ENCODE measurements around the gene TENM4.

TENM4 gene

GRCh38 chr11:78958444-78958843 lies 482.4 kb downstream of the TENM4 start:
- H3K4me1 ChIP-seq (ENCODE audit: control insufficient read depth, insufficient read depth, low read length, poor library complexity, severe bottlenecking): peaks cover 11% of the 10 kb centered on the region
- H3K9me3 ChIP-seq (ENCODE audit: control insufficient read depth, low read length): no peaks in the 10 kb centered on the region
- no peaks in the 10 kb centered on the region for H3K36me3 ChIP-seq (ENCODE audit: control insufficient read depth, insufficient read depth, low read length)
- 67 to 100% methylated on average over 1 to 2 of the region's 3 CpGs for WGBS, 2 experiments (ENCODE audit: insufficient coverage in 2 of 2)
- H3K27ac ChIP-seq (ENCODE audit: low read depth, low read length, severe bottlenecking): no peak overlapping the region
- no peak overlapping the region for H3K4me3 ChIP-seq (ENCODE audit: extremely low read depth, insufficient read depth, low read length, poor library complexity, severe bottlenecking)

- Histone ChIP-seq H3K9me3 (ENCODE audit: control insufficient read depth, low read length) (no peaks in the 10 kb centered on the region), H3K4me1 (ENCODE audit: control insufficient read depth, insufficient read depth, low read length, poor library complexity, severe bottlenecking) (peaks cover 17% of the 10 kb centered on the region), H3K27ac (ENCODE audit: low read depth, low read length, severe bottlenecking) (peak overlapping the region; percentile 63), H3K4me3 (ENCODE audit: extremely low read depth, insufficient read depth, low read length, poor library complexity, severe bottlenecking) (no peak overlapping the region), H3K36me3 (ENCODE audit: control insufficient read depth, insufficient read depth, low read length) (no peaks in the 10 kb centered on the region)
- WGBS, 2 experiments (ENCODE audit: insufficient coverage in 2 of 2): 88% methylated on average over 3 of the region's 5 CpGs; no CpG with 5 or more reads in 1 of the 2 experiments
Observed at GRCh38 chr11:78957476-78958245, 483.2 kb downstream of the TENM4 start.

- no peaks in the 10 kb centered on the region for H3K9me3 ChIP-seq (ENCODE audit: control insufficient read depth, low read length)
- 94 to 100% methylated on average over 3 of the region's 3 CpGs for WGBS, 2 experiments (ENCODE audit: insufficient coverage in 2 of 2)
- no peaks in the 10 kb centered on the region for H3K36me3 ChIP-seq (ENCODE audit: control insufficient read depth, insufficient read depth, low read length)
- no peak overlapping the region for H3K27ac ChIP-seq (ENCODE audit: low read depth, low read length, severe bottlenecking)
- no peak overlapping the region for H3K4me3 ChIP-seq (ENCODE audit: extremely low read depth, insufficient read depth, low read length, poor library complexity, severe bottlenecking)
- H3K4me1 ChIP-seq (ENCODE audit: control insufficient read depth, insufficient read depth, low read length, poor library complexity, severe bottlenecking): peaks cover 17% of the 10 kb centered on the region
Observed at GRCh38 chr11:78954696-78955095, 486.1 kb downstream of the TENM4 start.

GRCh38 chr11:78954261-78954660 lies 486.6 kb downstream of the TENM4 start:
- no peaks in the 10 kb centered on the region for H3K9me3 ChIP-seq (ENCODE audit: control insufficient read depth, low read length)
- no peak overlapping the region for H3K27ac ChIP-seq (ENCODE audit: low read depth, low read length, severe bottlenecking)
- WGBS, 2 experiments (ENCODE audit: insufficient coverage in 2 of 2): 92 to 94% methylated on average over 1 to 2 of the region's 2 CpGs
- H3K4me1 ChIP-seq (ENCODE audit: control insufficient read depth, insufficient read depth, low read length, poor library complexity, severe bottlenecking): peaks cover 17% of the 10 kb centered on the region
- H3K36me3 ChIP-seq (ENCODE audit: control insufficient read depth, insufficient read depth, low read length): no peaks in the 10 kb centered on the region
- no peak overlapping the region for H3K4me3 ChIP-seq (ENCODE audit: extremely low read depth, insufficient read depth, low read length, poor library complexity, severe bottlenecking)

DNA sequence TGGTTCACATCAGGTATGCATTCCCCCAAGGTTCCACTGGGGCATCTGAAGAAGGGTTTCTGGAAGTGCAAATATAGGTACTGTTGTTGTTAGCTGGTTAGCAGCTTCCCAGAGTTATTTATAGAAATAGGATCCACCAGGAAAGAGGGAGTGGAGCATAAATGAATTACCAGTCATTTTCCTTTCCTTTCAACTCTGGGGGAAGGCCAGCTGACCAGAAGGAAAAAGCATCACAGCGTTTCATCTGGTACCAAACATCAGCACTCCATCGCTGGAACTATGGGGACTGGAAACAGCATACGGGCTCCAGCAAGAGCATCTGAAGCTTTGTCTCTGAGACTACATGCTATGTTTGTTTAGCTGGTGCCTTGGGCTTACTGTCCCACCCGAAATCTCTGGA lies 487.9 kb downstream of the TENM4 start:
- Histone ChIP-seq H3K27ac (ENCODE audit: low read depth, low read length, severe bottlenecking) (no peak overlapping the region), H3K4me3 (ENCODE audit: extremely low read depth, insufficient read depth, low read length, poor library complexity, severe bottlenecking) (no peak overlapping the region), H3K36me3 (ENCODE audit: control insufficient read depth, insufficient read depth, low read length) (no peaks in the 10 kb centered on the region), H3K9me3 (ENCODE audit: control insufficient read depth, low read length) (no peaks in the 10 kb centered on the region), H3K4me1 (ENCODE audit: control insufficient read depth, insufficient read depth, low read length, poor library complexity, severe bottlenecking) (peaks cover 14% of the 10 kb centered on the region)
- 88 to 90% methylated on average over 3 to 4 of the region's 4 CpGs for WGBS, 2 experiments (ENCODE audit: insufficient coverage in 2 of 2)

- WGBS, 2 experiments (ENCODE audit: insufficient coverage in 2 of 2): 83 to 85% methylated on average over 4 to 6 of the region's 7 CpGs
- H3K4me1 ChIP-seq (ENCODE audit: control insufficient read depth, insufficient read depth, low read length, poor library complexity, severe bottlenecking): peaks cover 6% of the 10 kb centered on the region
- H3K9me3 ChIP-seq (ENCODE audit: control insufficient read depth, low read length): no peaks in the 10 kb centered on the region
- no peak overlapping the region for H3K27ac ChIP-seq (ENCODE audit: low read depth, low read length, severe bottlenecking)
- H3K36me3 ChIP-seq (ENCODE audit: control insufficient read depth, insufficient read depth, low read length): no peaks in the 10 kb centered on the region
- no peak overlapping the region for H3K4me3 ChIP-seq (ENCODE audit: extremely low read depth, insufficient read depth, low read length, poor library complexity, severe bottlenecking)
Observed at GRCh38 chr11:78952175-78952574, 488.7 kb downstream of the TENM4 start.

- Histone ChIP-seq H3K27ac (ENCODE audit: low read depth, low read length, severe bottlenecking) (peak overlapping the region; percentile 29), H3K9me3 (ENCODE audit: control insufficient read depth, low read length) (peaks cover 13% of the 10 kb centered on the region), H3K4me3 (ENCODE audit: extremely low read depth, insufficient read depth, low read length, poor library complexity, severe bottlenecking) (no peak overlapping the region), H3K36me3 (ENCODE audit: control insufficient read depth, insufficient read depth, low read length) (no peaks in the 10 kb centered on the region), H3K4me1 (ENCODE audit: control insufficient read depth, insufficient read depth, low read length, poor library complexity, severe bottlenecking) (peaks cover 6% of the 10 kb centered on the region)
- WGBS, 2 experiments (ENCODE audit: insufficient coverage in 2 of 2): 76 to 81% methylated on average over 2 to 3 of the region's 6 CpGs
Observed at GRCh38 chr11:78949976-78950690, 490.7 kb downstream of the TENM4 start.

DNA sequence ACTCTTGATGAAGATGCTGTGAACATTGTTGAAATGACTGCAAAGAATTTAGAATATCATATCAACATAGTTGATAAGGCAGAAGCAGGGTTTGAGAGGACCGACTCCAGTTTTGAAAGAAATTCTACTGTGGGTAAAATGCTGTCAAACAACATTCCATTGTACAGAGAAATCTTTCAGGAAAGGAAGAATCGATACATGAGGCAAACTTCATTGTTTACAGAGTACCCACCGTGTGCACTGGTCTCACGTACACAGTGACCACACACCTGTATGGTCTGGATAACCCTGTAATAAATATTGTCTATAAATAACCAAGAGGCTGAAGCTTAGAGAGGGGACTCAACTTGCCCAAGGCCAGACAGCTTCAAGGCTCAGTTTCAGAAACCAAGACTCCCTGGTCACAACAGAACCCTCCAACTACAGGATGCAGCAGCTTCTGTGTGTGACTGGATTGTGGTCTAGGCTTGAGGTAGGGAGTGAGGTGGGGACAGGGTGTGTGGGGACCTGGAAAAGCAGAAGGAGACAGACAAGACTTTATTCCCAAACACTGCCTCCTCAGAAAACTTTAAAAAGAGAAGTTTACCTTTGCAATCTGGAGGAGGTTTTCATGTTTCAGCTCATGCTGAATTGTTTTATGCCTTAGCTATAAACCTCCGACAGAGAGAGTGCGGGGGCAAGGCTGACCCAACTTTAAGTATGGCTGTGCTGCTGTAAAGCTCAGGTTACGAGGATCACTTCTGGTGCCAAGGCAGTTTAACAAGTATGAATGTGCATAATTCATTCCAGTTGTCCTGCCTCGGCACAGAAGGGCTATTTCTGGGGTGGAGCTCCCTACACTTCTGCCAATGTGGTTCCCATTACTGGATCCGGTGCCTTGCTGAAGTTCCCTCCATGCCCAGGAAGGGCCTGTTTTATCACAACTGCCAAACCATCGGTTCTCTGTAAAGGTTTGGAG lies 493.6 kb downstream of the TENM4 start:
- H3K4me1 ChIP-seq (ENCODE audit: control insufficient read depth, insufficient read depth, low read length, poor library complexity, severe bottlenecking): peaks cover 19% of the 10 kb centered on the region
- peaks cover 13% of the 10 kb centered on the region for H3K9me3 ChIP-seq (ENCODE audit: control insufficient read depth, low read length)
- H3K27ac ChIP-seq (ENCODE audit: low read depth, low read length, severe bottlenecking): no peak overlapping the region
- no peaks in the 10 kb centered on the region for H3K36me3 ChIP-seq (ENCODE audit: control insufficient read depth, insufficient read depth, low read length)
- 92 to 100% methylated on average over 4 to 7 of the region's 10 CpGs for WGBS, 2 experiments (ENCODE audit: insufficient coverage in 2 of 2)
- H3K4me3 ChIP-seq (ENCODE audit: extremely low read depth, insufficient read depth, low read length, poor library complexity, severe bottlenecking): no peak overlapping the region

GRCh38 chr11:78943841-78944240 lies 497.0 kb downstream of the TENM4 start:
- Histone ChIP-seq H3K9me3 (ENCODE audit: control insufficient read depth, low read length) (peaks cover 13% of the 10 kb centered on the region), H3K4me3 (ENCODE audit: extremely low read depth, insufficient read depth, low read length, poor library complexity, severe bottlenecking) (no peak overlapping the region), H3K36me3 (ENCODE audit: control insufficient read depth, insufficient read depth, low read length) (no peaks in the 10 kb centered on the region), H3K27ac (ENCODE audit: low read depth, low read length, severe bottlenecking) (peak overlapping the region; percentile 65), H3K4me1 (ENCODE audit: control insufficient read depth, insufficient read depth, low read length, poor library complexity, severe bottlenecking) (peaks cover 33% of the 10 kb centered on the region)
- WGBS, 2 experiments (ENCODE audit: insufficient coverage in 2 of 2): 73% methylated on average over 2 of the region's 4 CpGs; no CpG with 5 or more reads in 1 of the 2 experiments

DNA sequence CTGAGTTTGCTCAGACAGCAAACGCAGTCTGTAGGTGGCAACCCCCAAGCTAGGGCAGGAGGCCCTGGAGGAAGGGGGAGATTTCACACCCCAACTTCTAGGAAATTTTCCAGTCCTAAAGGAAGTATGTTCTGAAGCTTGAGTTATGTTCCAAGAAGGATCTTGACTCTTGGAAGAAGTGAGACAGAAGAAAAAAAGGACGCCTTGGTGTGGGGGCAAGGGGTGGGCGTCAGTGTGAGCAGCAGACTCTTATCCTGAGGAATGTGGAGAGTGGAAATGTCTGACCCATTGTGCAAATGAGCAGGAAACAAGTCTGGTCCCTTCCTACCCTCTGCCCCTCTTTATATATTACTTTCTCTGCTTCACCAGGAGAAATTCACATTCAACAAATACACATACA lies 497.7 kb downstream of the TENM4 start:
- Histone ChIP-seq H3K36me3 (ENCODE audit: control insufficient read depth, insufficient read depth, low read length) (no peaks in the 10 kb centered on the region), H3K27ac (ENCODE audit: low read depth, low read length, severe bottlenecking) (peak overlapping the region; percentile 65), H3K4me3 (ENCODE audit: extremely low read depth, insufficient read depth, low read length, poor library complexity, severe bottlenecking) (no peak overlapping the region), H3K9me3 (ENCODE audit: control insufficient read depth, low read length) (peaks cover 13% of the 10 kb centered on the region), H3K4me1 (ENCODE audit: control insufficient read depth, insufficient read depth, low read length, poor library complexity, severe bottlenecking) (peaks cover 33% of the 10 kb centered on the region)
- WGBS, 2 experiments (ENCODE audit: insufficient coverage in 2 of 2): 52 to 100% methylated on average over 1 to 2 of the region's 3 CpGs
